Ascending aorta (tissue), 2 donors: ENCODE measurements around the gene RCN1. TPM values are rescaled to one million over a fixed set of nuclear protein-coding genes. Genes with fewer than 3 reads are reported as not detected.

Experiments
- DNase-seq, 2 donors: peaks; one replicate each; pipeline ENCODE4 v3.0.0-alpha.2; 2019; ENCODE audit warnings: low spot score in 2 of 2
- H3K27ac ChIP-seq, 2 donors: fragments of 200-600 bp; sonication (generic); one replicate each; pipeline ENCODE4 v1.5.1; 2016 to 2017; ENCODE audit warnings: mild to moderate bottlenecking in 1 of 2
- H3K27me3 ChIP-seq: fragments of 200-600 bp; sonication (generic); one replicate; pipeline ENCODE4 v1.5.1; 2017
- H3K36me3 ChIP-seq, 2 donors: fragments of 200-600 bp; sonication (generic); one replicate each; pipeline ENCODE4 v1.5.1; 2016
- H3K4me1 ChIP-seq, 2 donors: fragments of 200-600 bp; sonication (generic); one replicate each; pipeline ENCODE4 v1.5.1; 2016 to 2017; ENCODE audit warnings: mild to moderate bottlenecking in 1 of 2
- H3K4me3 ChIP-seq, 2 donors: fragments of 200-600 bp; sonication (generic); one replicate each; pipeline ENCODE4 v1.5.1; 2016 to 2017; ENCODE audit warnings: mild to moderate bottlenecking in 1 of 2
- H3K9me3 ChIP-seq, 2 donors: fragments of 200-600 bp; sonication (generic); one replicate each; pipeline ENCODE4 v1.5.1; 2016
- intact Hi-C: fragments of 100-400 bp; cut with DNase I; formaldehyde crosslinking; loops from one replicate; pipeline ENCODE4 v1.15.1; 2023
- total RNA-seq: library from RNA; depleted of rRNA; stranded (reverse); fragments of >200 nt; gene quantifications from one replicate; pipeline ENCODE4 v1.1.0, GENCODE V29; 2016
- TF ChIP-seq, protein P1 (sequence below), 3 experiments: fragments of 200-600 bp in 2 of 3; fragments of 450-650 bp in 1 of 3; sonication (generic) in 2 of 3; IDR thresholded peaks; one replicate each; pipeline ENCODE4 v1.5.1; 2016 to 2019; ENCODE audit warnings: antibody characterized with exemption in 3 of 3, mild to moderate bottlenecking in 1 of 3, moderate library complexity in 1 of 3

Gene RCN1
- total RNA-seq, 1 donor from 2014 or later: 85.0 TPM

DNA sequence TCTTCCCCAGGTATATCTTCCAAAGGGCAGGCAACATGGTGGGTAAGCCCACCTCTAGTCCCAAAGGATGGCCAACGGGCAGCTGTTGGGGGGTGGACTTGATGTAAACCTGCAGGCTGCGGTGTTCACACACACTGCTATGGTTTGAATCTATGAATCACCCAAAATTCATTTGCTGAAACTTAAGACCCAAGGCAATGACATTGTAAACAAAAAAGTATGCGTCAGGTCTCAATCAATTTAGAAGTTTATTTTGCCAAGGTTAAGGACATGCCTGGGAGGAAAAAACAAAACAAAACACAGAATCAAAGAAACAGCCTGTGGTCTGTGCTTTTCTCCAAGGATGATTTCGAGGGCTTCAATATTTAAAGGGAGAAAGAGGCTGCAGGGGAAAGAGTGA lies 18.3 kb downstream of the RCN1 start:
- H3K27ac ChIP-seq: no peak overlapping the region
- intact Hi-C loops: no loop called here
- no peak for DNase-seq
- H3K36me3 ChIP-seq: peaks cover 0 to under 1% of the 10 kb centered on the region in 2 donors
- TF ChIP-seq, protein P1, sequence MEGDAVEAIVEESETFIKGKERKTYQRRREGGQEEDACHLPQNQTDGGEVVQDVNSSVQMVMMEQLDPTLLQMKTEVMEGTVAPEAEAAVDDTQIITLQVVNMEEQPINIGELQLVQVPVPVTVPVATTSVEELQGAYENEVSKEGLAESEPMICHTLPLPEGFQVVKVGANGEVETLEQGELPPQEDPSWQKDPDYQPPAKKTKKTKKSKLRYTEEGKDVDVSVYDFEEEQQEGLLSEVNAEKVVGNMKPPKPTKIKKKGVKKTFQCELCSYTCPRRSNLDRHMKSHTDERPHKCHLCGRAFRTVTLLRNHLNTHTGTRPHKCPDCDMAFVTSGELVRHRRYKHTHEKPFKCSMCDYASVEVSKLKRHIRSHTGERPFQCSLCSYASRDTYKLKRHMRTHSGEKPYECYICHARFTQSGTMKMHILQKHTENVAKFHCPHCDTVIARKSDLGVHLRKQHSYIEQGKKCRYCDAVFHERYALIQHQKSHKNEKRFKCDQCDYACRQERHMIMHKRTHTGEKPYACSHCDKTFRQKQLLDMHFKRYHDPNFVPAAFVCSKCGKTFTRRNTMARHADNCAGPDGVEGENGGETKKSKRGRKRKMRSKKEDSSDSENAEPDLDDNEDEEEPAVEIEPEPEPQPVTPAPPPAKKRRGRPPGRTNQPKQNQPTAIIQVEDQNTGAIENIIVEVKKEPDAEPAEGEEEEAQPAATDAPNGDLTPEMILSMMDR (IDR thresholded peaks at IDR 0.05): no peak
- H3K9me3 ChIP-seq: no peaks in the 10 kb centered on the region
- H3K4me3 ChIP-seq: no peak overlapping the region
- H3K4me1 ChIP-seq: no peaks in the 10 kb centered on the region
- H3K27me3 ChIP-seq: no peaks in the 10 kb centered on the region

DNA sequence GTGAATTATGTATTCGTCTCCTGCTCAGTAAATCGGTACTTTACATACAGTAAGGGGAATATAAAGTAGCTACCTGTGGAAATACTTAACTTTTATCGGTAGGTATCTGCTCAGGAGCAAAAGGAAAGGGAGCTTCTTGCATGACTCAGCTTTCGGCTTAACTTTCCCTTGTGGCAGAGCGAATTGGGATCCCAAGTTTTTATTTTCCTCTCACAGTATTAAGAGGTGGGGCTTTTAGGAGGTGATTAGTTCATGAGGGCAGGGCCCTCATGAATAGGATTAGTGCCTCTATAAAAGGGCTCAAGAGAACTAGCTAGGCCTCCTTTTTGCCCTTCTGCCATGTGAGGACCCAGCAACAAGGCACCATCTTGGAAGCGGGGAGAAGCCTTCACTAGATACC lies 18.7 kb downstream of the RCN1 start:
- TF ChIP-seq, protein P1 (IDR thresholded peaks at IDR 0.05): no peak
- no peak overlapping the region for H3K27ac ChIP-seq
- intact Hi-C loops: no loop called here
- no peaks in the 10 kb centered on the region for H3K9me3 ChIP-seq
- H3K4me1 ChIP-seq: no peaks in the 10 kb centered on the region
- no peaks in the 10 kb centered on the region for H3K27me3 ChIP-seq
- H3K36me3 ChIP-seq: no peaks in the 10 kb centered on the region
- DNase-seq: no peak
- no peak overlapping the region for H3K4me3 ChIP-seq

DNA sequence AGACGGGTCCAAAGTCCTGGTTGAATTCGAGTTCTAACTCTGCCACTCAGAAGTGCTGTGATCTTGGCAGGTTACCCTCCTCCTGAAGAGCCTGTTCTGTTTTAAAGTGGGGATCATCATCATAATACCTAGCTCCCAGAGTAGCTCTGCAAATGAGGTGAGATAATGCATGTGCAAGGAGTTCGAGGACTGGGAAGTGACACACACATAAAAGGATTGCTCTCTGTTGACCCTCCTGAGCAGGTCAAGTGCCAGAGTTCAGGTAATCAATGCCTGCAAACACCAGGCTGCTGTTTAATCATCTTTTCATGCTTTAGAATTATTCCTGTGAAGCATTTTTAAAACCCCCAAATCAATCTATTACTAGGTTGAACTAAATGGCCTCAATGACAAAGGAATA lies 19.9 kb downstream of the RCN1 start:
- TF ChIP-seq, protein P1 (IDR thresholded peaks at IDR 0.05): no peak
- Histone ChIP-seq H3K36me3 (no peaks in the 10 kb centered on the region), H3K4me3 (no peak overlapping the region), H3K27ac (no peak overlapping the region), H3K9me3 (no peaks in the 10 kb centered on the region), H3K27me3 (no peaks in the 10 kb centered on the region), H3K4me1 (no peaks in the 10 kb centered on the region)
- intact Hi-C loops: no loop called here
- DNase-seq: no peak

DNA sequence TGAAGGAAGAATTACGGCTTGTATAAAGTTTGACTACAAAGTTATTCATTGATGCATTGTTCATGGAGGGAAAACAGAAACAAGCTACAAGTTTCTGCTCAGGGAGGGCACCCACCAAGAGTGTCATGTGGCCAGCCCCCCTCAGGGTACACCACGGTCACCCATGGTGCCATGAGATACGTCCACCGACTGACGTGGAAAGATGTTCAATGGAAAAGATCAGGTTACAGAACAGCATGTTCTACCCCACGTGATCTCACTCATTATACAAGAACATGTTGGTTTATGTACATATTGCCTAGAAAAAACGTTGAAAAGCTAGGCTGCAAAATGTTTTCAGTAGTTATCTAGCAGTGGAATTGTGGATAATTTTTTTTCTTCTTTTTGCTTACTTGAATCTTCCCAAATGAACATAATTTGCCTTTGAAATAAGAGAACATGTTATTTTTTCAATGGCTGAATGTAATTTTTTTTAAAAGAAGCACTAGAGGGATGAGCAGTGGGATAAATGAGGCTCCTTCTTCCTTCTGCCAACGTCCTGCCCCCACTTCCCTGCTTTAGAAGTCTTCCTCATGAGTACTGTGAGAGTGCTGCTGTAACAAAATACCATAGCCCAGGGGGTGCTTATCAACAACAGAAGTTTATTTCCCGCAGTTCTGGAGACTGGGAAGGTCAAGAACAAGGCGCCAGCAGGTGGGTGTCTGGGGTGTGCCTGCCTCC lies 22.5 kb downstream of the RCN1 start:
- Histone ChIP-seq H3K27ac (no peak overlapping the region), H3K27me3 (no peaks in the 10 kb centered on the region), H3K4me1 (no peaks in the 10 kb centered on the region), H3K4me3 (no peak overlapping the region), H3K36me3 (no peaks in the 10 kb centered on the region), H3K9me3 (no peaks in the 10 kb centered on the region)
- DNase-seq: no peak
- TF ChIP-seq, protein P1 (IDR thresholded peaks at IDR 0.05): no peak
- intact Hi-C loops: no loop called here

DNA sequence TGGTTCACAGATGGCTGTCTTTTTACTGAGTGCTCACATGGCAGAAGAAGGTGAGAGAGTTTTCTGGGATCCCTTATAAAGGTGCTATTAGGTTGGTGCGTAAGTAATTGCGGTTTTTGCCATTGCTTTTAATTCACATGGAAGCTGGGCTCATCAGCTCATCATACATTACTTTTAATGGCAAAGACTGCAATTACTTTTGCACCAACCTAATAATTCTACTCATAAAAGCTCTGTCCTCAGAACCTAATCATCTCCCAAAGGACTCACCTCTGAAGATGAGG lies 23.0 kb downstream of the RCN1 start:
- intact Hi-C loops: no loop called here
- DNase-seq: no peak
- H3K27me3 ChIP-seq: no peaks in the 10 kb centered on the region
- H3K9me3 ChIP-seq: no peaks in the 10 kb centered on the region
- no peak overlapping the region for H3K4me3 ChIP-seq
- H3K27ac ChIP-seq: no peak overlapping the region
- TF ChIP-seq, protein P1 (IDR thresholded peaks at IDR 0.05): no peak
- H3K4me1 ChIP-seq: no peaks in the 10 kb centered on the region
- no peaks in the 10 kb centered on the region for H3K36me3 ChIP-seq

DNA sequence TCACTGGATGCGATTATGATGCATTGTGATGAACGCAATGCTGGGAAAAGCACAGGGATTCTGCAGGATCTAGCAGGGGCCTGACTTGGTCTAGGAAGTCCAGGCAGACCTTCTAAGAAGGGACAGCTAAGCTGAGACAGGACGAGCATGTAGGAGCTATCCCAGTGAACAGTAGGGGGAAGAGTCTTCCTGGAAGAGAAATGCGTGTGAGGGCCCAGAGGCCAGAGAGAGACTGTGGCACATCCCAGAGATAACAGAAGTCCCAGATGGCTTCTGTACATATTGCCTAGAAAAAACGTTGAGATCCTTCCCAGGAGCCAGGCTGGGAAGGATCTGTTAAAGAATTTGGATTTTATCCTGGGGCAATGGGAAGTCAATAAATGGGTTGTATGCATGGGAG lies 24.6 kb downstream of the RCN1 start:
- H3K4me3 ChIP-seq: no peak overlapping the region
- H3K36me3 ChIP-seq: no peaks in the 10 kb centered on the region
- DNase-seq: no peak
- intact Hi-C loops: no loop called here
- no peaks in the 10 kb centered on the region for H3K4me1 ChIP-seq
- H3K9me3 ChIP-seq: no peaks in the 10 kb centered on the region
- TF ChIP-seq, protein P1 (IDR thresholded peaks at IDR 0.05): no peak
- H3K27me3 ChIP-seq: no peaks in the 10 kb centered on the region
- no peak overlapping the region for H3K27ac ChIP-seq
